Esophagus muscularis mucosa (tissue), 4 donors: ENCODE data around the gene KBTBD13.

Experiments used
- CTCF ChIP-seq, 3 experiments: fragments of 200-600 bp in 2 of 3; fragments of 450-650 bp in 1 of 3; sonication (generic) in 2 of 3; IDR thresholded peaks; one replicate each; pipeline ENCODE4 v1.5.1; 2017 to 2019; ENCODE audit warnings: antibody characterized with exemption in 3 of 3, mild to moderate bottlenecking in 2 of 3, moderate library complexity in 1 of 3
- EP300 ChIP-seq: sonication (generic); formaldehyde crosslinking; IDR thresholded peaks from one replicate; pipeline ENCODE4 v1.6.1; 2017; ENCODE audit warnings: antibody characterized with exemption
- POLR2A ChIP-seq: fragments of 450-650 bp; IDR thresholded peaks from one replicate; pipeline ENCODE4 v1.6.1; 2017; ENCODE audit warnings: antibody characterized with exemption, moderate library complexity, mild to moderate bottlenecking, low read depth
- POLR2AphosphoS5 ChIP-seq, 2 donors: sonication (generic); formaldehyde crosslinking; IDR thresholded peaks; one replicate each; pipeline ENCODE4 v1.6.1; 2017; ENCODE audit warnings: antibody characterized with exemption in 2 of 2

GRCh38 chr15:65110676-65111292, 34.2 kb downstream of the KBTBD13 start:
- TF ChIP-seq POLR2A (no peak), CTCF (IDR thresholded peaks at IDR 0.05) (no peak), POLR2AphosphoS5 (IDR thresholded peaks at IDR 0.05) (no peak), EP300 (no peak)
